Esophagus squamous epithelium (tissue), 5 donors: ENCODE results near the gene THBS2. TPM values are rescaled to one million over a fixed set of nuclear protein-coding genes. Genes with fewer than 3 reads are reported as not detected.

Experiments used
- DNase-seq: peaks from one replicate; lab custom pipeline; 2025; lab: John Stamatoyannopoulos, UW
- H3K27ac ChIP-seq, 4 donors: fragments of 200-600 bp; sonication (generic); one replicate each; pipeline ENCODE4 v1.5.1; 2016 to 2019; ENCODE audit warnings: mild to moderate bottlenecking in 1 of 4
- H3K27me3 ChIP-seq, 4 donors: fragments of 200-600 bp; sonication (generic); 1 replicate in 3 of 4; 2 replicates in 1 of 4; pipeline versions ENCODE4 v1.5.1 to v1.6.0; 2017 to 2021; ENCODE audit warnings: antibody characterized with exemption in 1 of 4
- H3K36me3 ChIP-seq, 3 donors: fragments of 200-600 bp; sonication (generic); one replicate each; pipeline ENCODE4 v1.5.1; 2016 to 2019
- H3K4me1 ChIP-seq, 3 donors: fragments of 200-600 bp; sonication (generic); one replicate each; pipeline ENCODE4 v1.5.1; 2017 to 2019
- H3K4me3 ChIP-seq, 4 donors: fragments of 200-600 bp; sonication (generic); 1 replicate in 3 of 4; 2 replicates in 1 of 4; pipeline ENCODE4 v1.5.1; 2016 to 2019; ENCODE audit warnings: mild to moderate bottlenecking in 2 of 4, moderate library complexity in 1 of 4
- H3K9me3 ChIP-seq, 3 donors: fragments of 200-600 bp; sonication (generic); one replicate each; pipeline ENCODE4 v1.5.1; 2016 to 2019
- CTCF ChIP-seq, 6 experiments: fragments of 450-650 bp in 4 of 6; fragments of 200-600 bp in 2 of 6; sonication (generic) in 2 of 6; IDR thresholded peaks; one replicate each; pipeline ENCODE4 v1.5.1; 2016 to 2019; ENCODE audit warnings: antibody characterized with exemption in 6 of 6, mild to moderate bottlenecking in 4 of 6, moderate library complexity in 4 of 6
- POLR2A ChIP-seq, 4 donors: fragments of 450-650 bp; IDR thresholded peaks; one replicate each; pipeline ENCODE4 v1.6.1; 2017; ENCODE audit warnings: antibody characterized with exemption in 4 of 4, mild to moderate bottlenecking in 4 of 4, moderate library complexity in 3 of 4
- WGBS, 2 donors: methylation state at CpG; one replicate each; pipeline ENCODE4 v1.1.5; 2018; 5-methylcytosine and 5-hydroxymethylcytosine counted together
- intact Hi-C: fragments of 100-400 bp; cut with DNase I; formaldehyde crosslinking; loops from one replicate; pipeline ENCODE4 v1.15.0; 2022
- total RNA-seq, 4 donors: library from RNA; depleted of rRNA; stranded (reverse); fragments of >200 nt; gene quantifications; one replicate each; pipeline ENCODE4 v1.1.0, GENCODE V29; 2016
- donor health status: DM: yes; HTN: yes; CAD: no.

THBS2 gene
- total RNA-seq, 4 donors from 2014 or later, result 4.3 to 35.7 (median 25.5) TPM

GRCh38 chr6:169223006-169223405, 30.6 kb downstream of the THBS2 start:
- Histone ChIP-seq H3K9me3 (no peaks in the 10 kb centered on the region), H3K27me3 (no peaks in the 10 kb centered on the region), H3K4me3 (no peak overlapping the region), H3K36me3 (peaks cover 0 to 59% (median 0%) of the 10 kb centered on the region in 3 donors), H3K4me1 (peaks cover 0 to 18% (median 6%) of the 10 kb centered on the region in 3 donors), H3K27ac (no peak overlapping the region)
- TF ChIP-seq POLR2A (IDR thresholded peaks at IDR 0.05) (no peak), CTCF (IDR thresholded peaks at IDR 0.05) (no peak)
- 82 to 93% methylated on average over 2 to 3 of the region's 9 CpGs for WGBS, 2 donors
- DNase-seq, result no peak
- intact Hi-C loops, result no loop called here

GRCh38 chr6:169222126-169222525, 31.5 kb downstream of the THBS2 start:
- Histone ChIP-seq H3K36me3 (peaks cover 0 to 52% (median 0%) of the 10 kb centered on the region in 3 donors), H3K27ac (no peak overlapping the region), H3K27me3 (no peaks in the 10 kb centered on the region), H3K4me3 (no peak overlapping the region), H3K9me3 (no peaks in the 10 kb centered on the region), H3K4me1 (peaks cover 0 to 18% (median 6%) of the 10 kb centered on the region in 3 donors)
- WGBS, 2 donors, result 83 to 90% methylated on average over 1 to 10 of the region's 24 CpGs
- DNase-seq, result no peak
- intact Hi-C loops, result no loop called here
- no peak for TF ChIP-seq POLR2A (IDR thresholded peaks at IDR 0.05)
- no peak for TF ChIP-seq CTCF (IDR thresholded peaks at IDR 0.05)

GRCh38 chr6:169221264-169221663, 32.4 kb downstream of the THBS2 start:
- H3K27ac ChIP-seq, result no peak overlapping the region
- H3K36me3 ChIP-seq, result peaks cover 0 to 46% (median 0%) of the 10 kb centered on the region in 3 donors
- DNase-seq, result no peak
- H3K4me3 ChIP-seq, result no peak overlapping the region
- TF ChIP-seq CTCF (IDR thresholded peaks at IDR 0.05) (no peak), POLR2A (IDR thresholded peaks at IDR 0.05) (no peak)
- 74 to 82% methylated on average over 6 to 7 of the region's 7 CpGs for WGBS, 2 donors
- no peaks in the 10 kb centered on the region for H3K9me3 ChIP-seq
- no peaks in the 10 kb centered on the region for H3K27me3 ChIP-seq
- H3K4me1 ChIP-seq, result peaks cover 0 to 18% (median 6%) of the 10 kb centered on the region in 3 donors
- intact Hi-C loops, result no loop called here

- no peak overlapping the region for H3K27ac ChIP-seq
- DNase-seq, result no peak
- H3K4me1 ChIP-seq, result peaks cover 0 to 28% (median 13%) of the 10 kb centered on the region in 3 donors
- H3K36me3 ChIP-seq, result peaks cover 0 to 37% (median 0%) of the 10 kb centered on the region in 3 donors
- WGBS, 2 donors, result 78 to 91% methylated on average over 11 to 13 of the region's 15 CpGs
- no peaks in the 10 kb centered on the region for H3K9me3 ChIP-seq
- H3K4me3 ChIP-seq, result no peak overlapping the region
- no peaks in the 10 kb centered on the region for H3K27me3 ChIP-seq
- no peak for TF ChIP-seq POLR2A (IDR thresholded peaks at IDR 0.05)
- no peak for TF ChIP-seq CTCF (IDR thresholded peaks at IDR 0.05)
- intact Hi-C loops, result no loop called here
Observed at GRCh38 chr6:169220068-169220964, 33.3 kb downstream of the THBS2 start.

- DNase-seq, result no peak
- no peak for TF ChIP-seq POLR2A (IDR thresholded peaks at IDR 0.05)
- Histone ChIP-seq H3K9me3 (no peaks in the 10 kb centered on the region), H3K4me3 (no peak overlapping the region), H3K27me3 (no peaks in the 10 kb centered on the region), H3K4me1 (peaks cover 18 to 33% (median 24%) of the 10 kb centered on the region in 3 donors), H3K27ac (peak overlapping the region in 1 of 4 donors; percentile 9), H3K36me3 (peaks cover 0 to 32% (median 0%) of the 10 kb centered on the region in 3 donors)
- intact Hi-C loops, result no loop called here
- 91 to 100% methylated on average over 1 of the region's 1 CpG for WGBS, 2 donors
Observed at GRCh38 chr6:169217972-169218371, 35.7 kb downstream of the THBS2 start.
